Epithelial cell of proximal tubule (primary cell): ENCODE data around the gene TMEM266. TPM values are rescaled to one million over a fixed set of nuclear protein-coding genes. Genes with fewer than 3 reads are reported as not detected.

ENCODE experiments used
- DNase-seq: peaks from one replicate; pipeline ENCODE4 v3.0.0-alpha.2; 2011; ENCODE audit warnings: low read depth
- H3K4me3 ChIP-seq: 2 replicates; pipeline ENCODE4 v1.5.1; 2011; ENCODE audit warnings: low read depth, mild to moderate bottlenecking, low read length
- CTCF ChIP-seq: conservative IDR thresholded peaks from 2 replicates; pipeline ENCODE4 v1.5.1; 2012; ENCODE audit warnings: low read depth, mild to moderate bottlenecking, low read length
- total RNA-seq: library from RNA; depleted of rRNA; stranded (reverse); fragments of >200 nt; gene quantifications from 2 replicates; pipeline ENCODE4 v1.2.3, GENCODE V29; 2015

Gene TMEM266
- total RNA-seq, 1 donor from 2014 or later, result not detected

- no peak for TF ChIP-seq CTCF
- no peak for DNase-seq
- no peak overlapping the region for H3K4me3 ChIP-seq
Measured at GRCh38 chr15:76193934-76194333, 134.1 kb downstream of the TMEM266 start.

GRCh38 chr15:76195506-76196268, 135.9 kb downstream of the TMEM266 start:
- DNase-seq, result no peak
- no peak for TF ChIP-seq CTCF
- no peak overlapping the region for H3K4me3 ChIP-seq

- no peak overlapping the region for H3K4me3 ChIP-seq
- TF ChIP-seq CTCF, result peak; percentile 5
- DNase-seq, result no peak
Measured at GRCh38 chr15:76196269-76197231, 136.8 kb downstream of the TMEM266 start.

GRCh38 chr15:76197703-76198455, 138.1 kb downstream of the TMEM266 start:
- no peak overlapping the region for H3K4me3 ChIP-seq
- TF ChIP-seq CTCF, result no peak
- no peak for DNase-seq

GRCh38 chr15:76198456-76199105, 138.8 kb downstream of the TMEM266 start:
- H3K4me3 ChIP-seq, result no peak overlapping the region
- TF ChIP-seq CTCF, result no peak
- DNase-seq, result no peak
